HG03064 (cell line): ENCODE results near the gene NAPA.

Experiments used
- ATAC-seq: cut with Tn5 transposase; IDR thresholded peaks from one replicate; pipeline ENCODE4 v1.9.1; 2021; ENCODE audit warnings: low read depth; ENCODE audit not compliant: unreplicated experiment

The NAPA gene

DNA sequence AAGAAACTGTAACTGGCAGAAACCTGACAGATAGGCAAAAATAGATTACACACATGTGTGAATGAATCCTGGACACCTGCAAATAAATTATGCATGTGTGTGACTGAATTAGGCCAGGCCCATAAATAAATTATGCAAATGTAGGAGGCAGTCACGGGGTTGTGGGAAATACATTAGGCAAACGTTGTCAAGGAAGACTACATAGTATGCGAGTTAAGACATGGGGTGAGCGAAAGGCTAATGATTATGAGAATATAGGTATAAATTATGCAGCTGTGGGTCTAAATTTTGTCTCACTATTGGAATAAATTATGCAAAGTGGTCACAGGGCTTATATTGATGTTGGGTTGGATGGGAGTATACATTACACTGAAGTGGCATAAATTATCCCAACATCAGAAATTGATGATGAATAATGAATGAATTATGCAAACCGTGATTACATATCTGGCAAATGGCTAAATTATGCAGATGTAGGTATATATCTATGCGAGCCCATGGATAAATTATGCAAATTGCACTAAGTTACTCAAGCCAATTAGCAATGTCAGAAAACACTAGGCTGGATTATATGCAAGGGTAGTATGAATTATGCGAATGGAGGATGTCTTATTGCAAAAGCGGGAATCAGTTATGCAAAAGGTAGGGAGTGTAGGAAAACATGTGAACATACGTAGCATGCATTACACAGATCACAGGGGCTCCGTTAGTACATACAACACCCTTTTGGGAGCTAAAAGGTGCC lies 50.0 kb downstream of the NAPA start:
- no peak for ATAC-seq

DNA sequence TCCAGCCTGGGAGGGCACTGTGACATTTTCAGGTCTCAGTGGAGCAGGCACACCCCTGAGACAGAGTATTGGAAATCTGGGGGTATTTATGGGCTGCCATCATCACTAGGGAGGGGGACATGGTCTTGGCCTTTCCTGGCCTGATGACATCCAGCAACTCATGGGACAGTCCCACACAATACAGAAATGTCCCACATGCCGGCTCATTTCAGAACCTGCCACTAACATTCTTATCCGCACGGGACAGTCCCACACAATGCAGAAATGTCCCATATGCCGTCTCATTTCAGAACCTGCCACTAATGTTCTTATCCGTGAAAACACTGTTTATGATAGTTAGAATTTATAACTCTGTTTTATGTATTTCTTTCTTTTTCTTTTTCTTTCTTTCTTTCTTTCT lies 53.0 kb downstream of the NAPA start:
- ATAC-seq = no peak

DNA sequence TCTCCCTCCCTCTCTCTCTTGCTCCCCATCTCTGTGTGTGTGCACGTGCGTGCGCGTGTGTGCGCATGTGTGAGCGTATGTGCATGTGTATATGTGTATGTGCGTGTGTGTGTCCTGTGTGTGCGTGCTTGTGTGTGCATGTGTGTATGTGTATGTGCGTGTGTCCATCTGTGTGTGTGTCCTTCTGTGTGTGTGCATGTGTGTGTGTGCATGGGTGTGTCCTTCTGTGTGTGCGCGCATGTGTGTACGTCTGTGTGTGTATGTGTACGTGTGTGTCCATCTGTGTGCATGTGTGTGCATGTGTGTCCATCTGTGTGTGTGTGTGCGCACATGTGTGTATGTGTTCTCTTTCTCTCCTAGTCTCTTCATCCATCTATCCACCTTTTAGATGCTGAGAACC lies 55.4 kb downstream of the NAPA start:
- no peak for ATAC-seq

DNA sequence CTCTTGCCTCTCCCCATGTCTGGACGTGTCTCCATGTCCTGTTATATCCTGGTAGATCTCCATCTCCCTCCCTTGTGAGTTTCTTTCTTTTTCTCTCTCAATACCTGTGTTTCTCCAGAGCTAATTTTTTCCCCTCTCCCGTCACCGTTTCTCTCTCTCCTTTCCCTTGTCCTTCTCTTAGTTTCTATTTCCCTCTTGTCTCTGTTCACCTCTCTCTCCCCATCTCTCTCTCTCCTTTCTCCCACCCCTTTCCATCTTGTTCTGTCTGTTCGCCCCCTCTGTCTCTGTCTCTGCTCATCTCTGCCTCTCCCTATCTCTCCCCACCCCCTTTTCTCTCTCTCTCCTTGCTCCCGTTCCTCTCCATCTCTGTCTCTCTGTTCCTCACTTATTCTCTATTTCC lies 56.2 kb downstream of the NAPA start:
- ATAC-seq = no peak

DNA sequence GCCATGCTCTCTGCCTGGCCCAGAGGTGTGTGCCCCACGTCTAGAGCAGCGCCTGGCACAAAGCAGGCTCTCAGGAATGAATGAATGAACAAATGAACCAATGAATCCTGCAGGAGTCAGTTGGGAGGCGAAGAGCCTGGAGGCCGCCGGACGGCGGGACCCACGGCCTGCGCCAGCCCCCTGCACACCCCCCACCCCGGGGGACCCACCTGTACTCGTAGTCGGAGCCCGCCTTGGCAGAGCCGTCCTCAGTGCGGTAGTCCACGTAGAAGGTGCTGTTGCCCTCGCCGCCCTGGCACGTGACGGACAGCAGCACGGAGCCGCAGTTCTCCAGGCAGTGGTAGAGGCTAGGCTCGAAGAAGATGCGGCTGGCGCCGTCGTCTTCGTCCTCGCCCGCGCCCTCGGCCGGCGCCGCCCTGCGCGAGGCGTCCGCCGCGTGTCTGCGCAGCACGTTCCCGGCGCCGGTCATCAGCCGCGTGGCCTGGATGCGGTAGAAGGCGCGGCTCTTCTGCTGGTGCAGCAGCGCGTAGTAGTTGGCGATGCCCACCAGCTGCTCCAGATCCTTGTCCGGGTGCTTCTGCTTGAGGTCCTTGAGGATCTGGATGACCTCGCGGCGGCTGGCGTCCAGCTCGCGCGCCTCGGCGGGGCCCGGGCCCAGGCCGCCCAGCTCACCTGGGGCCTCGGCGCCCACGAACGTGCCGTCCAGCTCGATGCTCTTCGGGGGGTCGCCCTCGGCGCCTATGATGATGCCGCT lies 58.0 kb downstream of the NAPA start:
- ATAC-seq = no peak

DNA sequence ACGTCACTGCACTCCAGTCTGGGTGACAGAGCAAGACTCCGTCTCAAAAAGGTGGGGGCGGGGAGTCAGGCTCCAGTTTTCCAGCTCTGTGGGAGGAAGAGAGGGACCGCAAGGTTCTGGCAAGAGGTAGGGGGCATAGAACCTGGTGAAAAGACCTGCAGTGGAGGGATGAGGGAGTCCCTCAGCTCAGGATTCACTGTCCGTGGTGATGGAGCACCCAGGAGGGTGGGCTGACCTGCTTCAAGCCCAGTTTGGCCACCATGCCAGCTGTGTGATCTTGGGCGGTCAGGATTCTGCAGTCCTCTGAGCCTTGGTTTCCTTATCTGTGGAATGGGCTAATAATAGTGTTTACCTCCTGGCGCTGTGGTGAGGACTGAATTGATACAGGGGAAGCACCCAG lies 64.4 kb downstream of the NAPA start:
- ATAC-seq = no peak

DNA sequence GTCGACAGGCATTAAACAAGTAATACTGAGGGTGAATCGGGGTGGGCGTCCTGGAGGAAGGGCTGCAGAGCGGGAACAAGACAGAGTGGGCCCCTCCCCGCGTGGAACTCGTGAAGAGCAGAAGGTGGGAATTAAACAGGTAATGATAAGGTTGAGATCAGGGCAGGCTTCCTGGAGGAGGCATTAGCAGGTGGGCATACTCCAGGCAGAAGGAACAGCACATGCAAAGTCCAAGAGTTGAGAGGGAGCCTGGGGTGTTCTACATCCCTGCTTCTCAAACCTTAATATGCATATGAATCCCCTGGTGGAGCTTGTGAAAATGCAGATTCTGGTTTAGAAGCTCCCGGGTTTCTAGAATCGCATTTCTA lies 66.5 kb downstream of the NAPA start:
- no peak for ATAC-seq

DNA sequence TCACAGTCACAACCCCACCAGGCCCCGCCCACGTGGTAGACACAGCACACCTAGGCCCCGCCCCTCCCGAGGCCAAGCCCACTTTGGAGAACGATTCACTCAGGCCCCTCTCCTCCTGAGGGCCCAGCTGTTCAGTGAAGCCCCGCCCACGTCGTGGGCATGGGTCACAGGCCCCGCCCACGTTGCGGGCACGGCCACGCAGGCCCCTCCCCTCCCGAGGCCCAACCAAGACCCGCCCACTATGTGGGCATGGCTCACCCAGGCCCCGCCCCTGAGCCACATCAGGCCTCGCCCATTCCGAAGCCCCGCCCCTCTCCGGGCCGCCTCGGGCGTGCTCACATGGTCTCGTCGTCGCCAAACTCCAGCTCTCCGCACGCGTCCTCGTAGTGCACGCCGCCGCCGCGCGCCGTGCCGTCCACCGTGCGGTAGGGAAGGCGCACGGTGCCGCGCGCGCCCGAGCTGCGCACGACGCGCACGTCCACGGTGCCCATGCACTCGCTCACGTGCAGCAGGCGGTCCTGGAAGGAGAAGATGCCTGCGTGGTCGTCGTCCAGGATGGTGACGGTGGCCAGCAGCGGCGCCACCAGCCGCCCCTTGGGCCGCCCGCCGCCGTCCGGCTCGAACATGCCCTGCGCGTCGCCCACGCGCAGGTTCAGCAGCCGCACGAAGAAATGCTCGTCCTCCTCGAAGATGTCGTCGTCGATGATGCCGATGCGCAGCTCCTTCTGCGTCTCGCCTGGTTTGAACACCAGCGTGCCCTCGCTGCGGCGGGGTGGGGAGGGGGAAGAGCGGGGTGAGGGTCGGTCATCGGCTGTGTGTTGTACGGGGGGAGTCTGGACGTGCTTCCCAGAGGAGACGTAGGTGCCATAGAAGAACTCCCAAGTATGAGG lies 67.1 kb downstream of the NAPA start:
- ATAC-seq = no peak

DNA sequence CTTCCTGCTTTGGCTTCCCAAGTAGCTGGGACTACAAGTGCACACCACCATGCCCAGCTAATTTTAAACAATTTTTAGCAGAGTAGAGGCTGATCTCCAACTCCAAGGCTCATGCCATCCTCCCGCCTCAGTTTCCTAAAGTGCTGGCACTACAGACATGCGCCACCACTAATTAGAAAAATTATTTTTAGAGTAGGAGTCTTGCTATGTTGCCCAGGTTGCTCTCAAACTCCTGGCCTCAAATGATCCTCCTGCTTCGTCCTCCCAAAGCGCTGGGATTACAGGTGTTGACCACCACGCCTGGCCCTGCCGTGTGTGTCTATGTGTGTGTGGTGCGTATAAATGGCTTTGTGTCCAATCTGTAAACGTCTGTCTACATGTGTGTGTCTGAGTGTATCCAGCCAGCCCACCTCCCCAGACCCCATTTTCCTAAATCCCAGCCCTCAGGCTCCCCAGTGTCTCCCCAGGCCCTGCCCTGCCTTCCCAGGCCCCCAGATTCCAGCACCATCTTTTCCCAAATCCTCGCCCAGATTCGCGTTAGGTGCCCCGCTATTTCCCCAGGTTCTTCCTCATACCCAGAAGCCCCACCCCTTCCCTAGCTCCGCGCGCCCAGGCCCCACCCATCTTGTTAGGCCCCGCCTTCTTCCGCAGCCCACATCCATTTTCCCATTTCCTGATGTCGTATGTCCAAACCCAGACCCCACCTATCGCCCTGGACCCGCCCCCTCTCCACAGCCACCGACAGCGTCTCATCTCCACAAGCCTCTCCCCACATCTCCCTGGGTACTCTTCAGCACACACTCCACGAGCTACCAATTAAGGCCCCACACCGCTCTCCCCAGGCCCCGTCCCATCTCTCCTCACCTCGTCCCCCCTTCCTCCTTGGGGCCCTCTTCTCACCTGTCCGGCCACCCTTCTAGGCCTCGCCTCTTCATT lies 68.1 kb downstream of the NAPA start:
- ATAC-seq = no peak

DNA sequence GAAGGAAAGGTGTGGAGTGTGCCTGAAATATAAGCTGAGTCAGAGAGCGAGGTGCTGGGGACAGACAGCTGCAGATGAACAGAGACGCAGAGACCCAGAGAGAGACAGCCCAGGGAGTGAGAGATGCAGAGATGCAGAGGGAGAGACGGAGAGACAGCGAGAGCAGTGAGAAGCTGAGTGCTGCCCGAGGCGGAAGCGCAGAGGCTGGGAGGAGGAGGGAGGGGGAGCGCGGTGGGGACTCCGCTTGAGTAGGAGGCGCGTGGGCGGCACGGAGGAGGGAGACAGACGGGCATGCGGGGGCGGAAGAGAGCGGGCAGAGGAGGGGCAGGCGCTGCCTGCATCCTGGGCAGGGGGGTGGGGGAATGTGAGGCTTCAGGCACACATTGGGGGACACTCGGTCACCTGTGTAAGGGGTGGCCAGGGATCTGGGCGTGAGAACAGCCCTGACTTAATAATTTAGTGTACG lies 68.9 kb downstream of the NAPA start:
- ATAC-seq = no peak

DNA sequence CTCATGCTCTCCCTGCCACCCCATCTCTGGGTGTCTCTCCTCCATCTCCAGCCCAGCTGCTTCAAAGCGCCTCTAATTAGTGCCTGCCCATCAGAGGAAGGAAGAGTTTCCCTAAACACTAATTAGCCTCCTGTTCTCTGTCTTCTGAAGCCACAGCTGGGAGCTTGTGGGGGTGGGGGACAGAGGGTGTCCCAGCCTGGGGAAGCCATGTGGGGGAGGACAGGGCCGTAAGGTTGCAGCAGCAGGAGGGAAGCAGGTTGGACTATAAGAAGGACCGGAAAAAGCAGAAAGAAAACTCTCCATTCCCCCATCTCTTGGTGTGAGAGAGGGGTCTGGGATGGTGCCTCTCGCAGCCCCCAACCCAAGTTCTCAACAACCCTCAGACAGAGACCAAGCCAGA lies 69.3 kb downstream of the NAPA start:
- ATAC-seq = no peak

DNA sequence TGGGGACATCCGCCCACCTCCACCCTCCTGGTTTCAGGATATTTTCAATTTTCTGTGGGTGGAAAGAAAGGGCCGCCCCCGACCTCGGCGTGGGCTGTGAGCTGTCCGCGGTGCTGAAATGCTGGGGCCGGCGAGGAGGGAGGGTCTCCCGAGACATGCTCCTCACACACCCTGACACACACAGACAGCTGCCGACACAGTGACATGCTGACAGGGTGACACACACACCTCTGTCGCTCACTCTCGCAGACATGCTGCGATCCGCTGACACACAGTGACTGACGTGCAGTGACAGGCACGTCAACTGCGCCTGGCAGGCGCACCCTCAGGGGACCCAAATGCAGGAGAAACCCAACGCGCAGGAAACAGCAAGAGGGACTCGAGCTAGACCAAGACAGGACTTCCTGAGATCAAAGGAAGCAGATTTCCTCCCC lies 70.5 kb downstream of the NAPA start:
- no peak for ATAC-seq

DNA sequence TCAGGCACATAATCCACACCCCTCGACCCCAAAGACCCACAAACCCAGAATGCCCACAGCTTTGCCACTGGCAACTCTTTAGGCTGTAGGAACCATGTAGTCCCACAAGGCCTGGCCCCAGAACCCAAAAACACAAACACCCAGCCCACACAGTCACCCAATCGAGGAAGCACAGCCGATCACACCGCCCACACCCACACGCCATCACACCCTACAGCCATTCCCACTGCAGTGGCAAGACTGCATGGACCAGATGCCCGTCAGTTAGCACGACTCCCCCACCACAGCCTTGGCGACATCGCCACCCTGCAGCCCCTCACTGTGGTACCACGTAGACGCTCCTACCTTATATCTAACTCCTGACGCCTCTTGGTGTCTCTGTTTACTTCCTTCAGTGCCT lies 71.5 kb downstream of the NAPA start:
- no peak for ATAC-seq

DNA sequence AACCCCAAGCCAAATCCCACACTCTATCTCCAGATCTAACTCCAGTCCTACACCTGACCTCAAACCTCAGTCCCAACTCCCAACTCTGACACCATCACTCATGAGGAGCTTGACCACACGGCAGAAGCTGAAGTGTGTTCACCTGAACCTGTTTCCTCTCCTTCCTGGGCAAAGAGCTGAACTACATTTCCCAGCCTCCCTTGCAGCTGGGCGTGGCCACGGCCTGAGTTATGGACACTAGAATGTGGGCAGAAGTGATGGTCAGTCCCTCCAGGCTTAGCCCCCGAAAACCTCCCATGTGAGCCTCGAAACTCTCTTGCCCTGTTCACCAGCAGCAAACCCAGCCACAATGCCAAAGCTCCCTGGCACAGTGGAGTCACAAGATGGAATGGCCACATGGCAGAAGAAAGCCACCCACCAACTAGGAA lies 76.1 kb downstream of the NAPA start:
- ATAC-seq = no peak
